T-cell (primary cell): ENCODE data around the gene C2orf42. TPM values are rescaled to one million over a fixed set of nuclear protein-coding genes. Genes with fewer than 3 reads are reported as not detected.
A peak's percentile ranks its signal among the peaks of the same experiment; 100 is the strongest.
"Not testable (repeated sequence)": the region's sequence is repeated elsewhere in the genome, so short reads cannot be mapped to it uniquely, and the experiment has no call there.

Source experiments
- ATAC-seq, 4 experiments: fragments of 200-7000 bp in 3 of 4; fragments of 150-1000 bp in 1 of 4; cut with Tn5 transposase; replicated peaks in 1 of 4; 1 replicate in 3 of 4; 2 replicates in 1 of 4; pipeline ENCODE4 v1.10.0; 2021; ENCODE audit warnings: moderate library complexity in 3 of 4, mild to moderate bottlenecking in 2 of 4, moderate number of reproducible peaks in 1 of 4
- CTCF ChIA-PET, 2 donors: fragments of 300-600 bp; sonication (Branson Sonifier 250); formaldehyde crosslinking; loops; one replicate each; lab custom pipeline; 2022; ENCODE audit warnings: antibody characterized with exemption in 2 of 2; lab: Charles Lee
- POLR2A ChIA-PET, 2 donors: fragments of 300-600 bp; sonication (Branson Sonifier 250); formaldehyde crosslinking; loops; one replicate each; lab custom pipeline; 2022; ENCODE audit warnings: antibody characterized with exemption in 2 of 2; lab: Charles Lee
- DNase-seq, 35 experiments: peaks; one replicate each; pipeline versions ENCODE4 v3.0.0 to v3.0.0-alpha.2; 2013 to 2023
- H3K27ac ChIP-seq: one replicate; pipeline ENCODE4 v1.5.1; 2013; ENCODE audit warnings: low read length
- H3K27me3 ChIP-seq, 2 experiments: replicated peaks in 1 of 2; 1 replicate in 1 of 2; 2 replicates in 1 of 2; pipeline versions ENCODE4 v1.6.1 to v1.7.0; 2013; ENCODE audit warnings: low read length in 1 of 2, mixed read lengths in 1 of 2; ENCODE audit not compliant: control insufficient read depth in 2 of 2, insufficient read depth in 2 of 2; ENCODE audit errors: extremely low read depth in 1 of 2
- H3K36me3 ChIP-seq, 2 donors: 1 replicate in 1 of 2; 2 replicates in 1 of 2; pipeline versions ENCODE4 v1.6.1 to v1.7.0; 2013; ENCODE audit warnings: low read length in 1 of 2; ENCODE audit not compliant: control insufficient read depth in 2 of 2, insufficient read depth in 1 of 2; ENCODE audit errors: extremely low read depth in 1 of 2
- H3K4me1 ChIP-seq, 2 experiments: 1 replicate in 1 of 2; 2 replicates in 1 of 2; pipeline versions ENCODE4 v1.6.1 to v1.7.0; 2013; ENCODE audit warnings: low read length in 2 of 2, mixed read lengths in 1 of 2; ENCODE audit not compliant: insufficient read depth in 2 of 2, control insufficient read depth in 1 of 2; ENCODE audit errors: extremely low read depth in 1 of 2
- H3K4me3 ChIP-seq, 2 donors: 1 replicate in 1 of 2; 2 replicates in 1 of 2; pipeline versions ENCODE4 v1.5.1 to v1.7.0; 2013; ENCODE audit warnings: mild to moderate bottlenecking in 2 of 2, low read length in 1 of 2, moderate library complexity in 1 of 2; ENCODE audit not compliant: control insufficient read depth in 1 of 2; ENCODE audit errors: extremely low read depth in 1 of 2
- H3K9me3 ChIP-seq: 2 replicates; pipeline ENCODE4 v1.7.0; 2013
- H3K27ac Mint-ChIP-seq, 2 donors: one replicate each; pipeline ENCODE4 v1.8.0; 2020 to 2021; ENCODE audit warnings: mild to moderate bottlenecking in 2 of 2, mixed read lengths in 2 of 2
- H3K27me3 Mint-ChIP-seq, 2 donors: one replicate each; pipeline ENCODE4 v1.8.0; 2021 to 2022; ENCODE audit warnings: mixed read lengths in 2 of 2
- H3K36me3 Mint-ChIP-seq: one replicate; pipeline ENCODE4 v1.8.0; 2021; ENCODE audit warnings: mixed read lengths
- H3K4me1 Mint-ChIP-seq, 3 donors: one replicate each; pipeline ENCODE4 v1.8.0; 2020 to 2022; ENCODE audit warnings: mixed read lengths in 3 of 3, mild to moderate bottlenecking in 1 of 3
- H3K4me3 Mint-ChIP-seq, 3 donors: one replicate each; pipeline ENCODE4 v1.8.0; 2020 to 2022; ENCODE audit warnings: mild to moderate bottlenecking in 3 of 3, mixed read lengths in 3 of 3, moderate library complexity in 3 of 3
- H3K9me3 Mint-ChIP-seq, 3 donors: one replicate each; pipeline ENCODE4 v1.8.0; 2020 to 2022; ENCODE audit warnings: mixed read lengths in 3 of 3
- WGBS: methylation state at CpG from one replicate; pipeline ENCODE4 v1.1.5; 2013; ENCODE audit warnings: missing lambda C conversion rate; ENCODE audit not compliant: insufficient coverage; 5-methylcytosine and 5-hydroxymethylcytosine counted together
- total RNA-seq, 35 experiments: library from RNA in 6 of 35; stranded (reverse) in 6 of 35; fragments of 120-200 nt in 1 of 35; gene quantifications; one replicate each; pipeline versions ENCODE4 v1.2.1 to v1.2.4 and lab custom pipeline; 2013 to 2026

Gene C2orf42
- total RNA-seq, 5 donors from 2014 or later (not counting 1 experiment from before 2014, with no cell fraction given) = 23.3 to 45.9 (median 39.1) TPM

- ATAC-seq (peak; percentile 61 to 85 (median 64)), DNase-seq (peak in 8 of 35 experiments; percentile 5 to 32 (median 10))
- CTCF ChIA-PET = interaction anchor here in 1 of 2 donors (0.6 to 1.5 kb wide), 2 partner anchors 148 to 249 kb away, joined by 3 to 6 read pairs; no protein-coding TSS in a partner anchor
- Mint-ChIP-seq H3K27me3 (no peaks in the 10 kb centered on the region), H3K36me3 (peaks cover 16% of the 10 kb centered on the region), H3K9me3 (no peaks in the 10 kb centered on the region), H3K4me3 (no peak overlapping the region), H3K4me1 (peaks cover 7 to 8% (median 8%) of the 10 kb centered on the region in 3 donors), H3K27ac (peak overlapping the region; percentile 79 to 81)
- H3K4me1 ChIP-seq = no peaks in the 10 kb centered on the region
- no peak overlapping the region for H3K4me3 ChIP-seq
- no peaks in the 10 kb centered on the region for H3K27me3 ChIP-seq
- POLR2A ChIA-PET = interaction anchor here in 1 of 2 donors (0.6 kb wide), 1 partner anchor 205 kb away, joined by 11 read pairs; no protein-coding TSS in a partner anchor
- H3K9me3 ChIP-seq = no peaks in the 10 kb centered on the region
- H3K36me3 ChIP-seq = peaks cover 0 to 36% of the 10 kb centered on the region in 2 donors
- WGBS = no CpG with 5 or more reads among the region's 2 CpGs
- H3K27ac ChIP-seq = no peak overlapping the region
These were observed 29.7 kb downstream of the C2orf42 start for GRCh38 chr2:70161069-70161534.

GRCh38 chr2:70160545-70160944 is 30.3 kb downstream of the C2orf42 start:
- H3K36me3 Mint-ChIP-seq = peaks cover 15% of the 10 kb centered on the region
- Histone ChIP-seq H3K9me3 (no peaks in the 10 kb centered on the region), H3K27me3 (no peaks in the 10 kb centered on the region), H3K36me3 (peaks cover 0 to 34% of the 10 kb centered on the region in 2 donors), H3K4me3 (no peak overlapping the region), H3K4me1 (no peaks in the 10 kb centered on the region), H3K27ac (no peak overlapping the region)
- ATAC-seq (no peak), DNase-seq (no peak)
- H3K9me3 Mint-ChIP-seq = no peaks in the 10 kb centered on the region
- H3K27me3 Mint-ChIP-seq = no peaks in the 10 kb centered on the region
- POLR2A ChIA-PET = interaction anchor here in 1 of 2 donors (0.6 kb wide), 1 partner anchor 204 kb away, joined by 11 read pairs; no protein-coding TSS in a partner anchor
- H3K4me1 Mint-ChIP-seq = peaks cover 7 to 8% (median 8%) of the 10 kb centered on the region in 3 donors
- H3K27ac Mint-ChIP-seq = peak overlapping the region; percentile 79 to 81
- WGBS = 88% methylated on average over 3 of the region's 6 CpGs
- no peak overlapping the region for H3K4me3 Mint-ChIP-seq
- CTCF ChIA-PET = interaction anchor here (0.7 to 1.5 kb wide), 2 partner anchors 95 to 248 kb away, joined by 6 to 11 read pairs; no protein-coding TSS in a partner anchor

- POLR2A ChIA-PET, H3K27me3 Mint-ChIP-seq, ATAC-seq, H3K4me1 ChIP-seq, H3K9me3 ChIP-seq, H3K9me3 Mint-ChIP-seq, H3K27ac ChIP-seq, H3K4me3 ChIP-seq, H3K4me3 Mint-ChIP-seq, H3K27me3 ChIP-seq, DNase-seq, CTCF ChIA-PET: not testable (repeated sequence)
- Mint-ChIP-seq H3K4me1 (peaks cover 8 to 23% (median 8%) of the 10 kb centered on the region in 3 donors), H3K36me3 (peaks cover 35% of the 10 kb centered on the region), H3K27ac (peak overlapping the region in 1 of 2 donors; percentile 23)
- peaks cover 3 to 21% of the 10 kb centered on the region in 2 donors for H3K36me3 ChIP-seq
- WGBS = 72% methylated on average over 5 of the region's 19 CpGs
These were observed 41.6 kb downstream of the C2orf42 start for GRCh38 chr2:70149130-70149686.

GRCh38 chr2:70148211-70148760 is 42.5 kb downstream of the C2orf42 start:
- CTCF ChIA-PET = interaction anchor here in 1 of 2 donors (1.3 kb wide), 1 partner anchor 236 kb away, joined by 3 read pairs; no protein-coding TSS in a partner anchor
- H3K27me3 Mint-ChIP-seq, H3K27ac Mint-ChIP-seq, H3K4me3 ChIP-seq, H3K4me3 Mint-ChIP-seq, H3K9me3 ChIP-seq, H3K9me3 Mint-ChIP-seq, POLR2A ChIA-PET, DNase-seq, ATAC-seq, H3K4me1 ChIP-seq, H3K27me3 ChIP-seq, H3K27ac ChIP-seq: not testable (repeated sequence)
- peaks cover 12 to 29% (median 14%) of the 10 kb centered on the region in 3 donors for H3K4me1 Mint-ChIP-seq
- H3K36me3 Mint-ChIP-seq = peaks cover 32% of the 10 kb centered on the region
- WGBS = 97% methylated on average over 21 of the region's 25 CpGs
- peaks cover 3 to 21% of the 10 kb centered on the region in 2 donors for H3K36me3 ChIP-seq

GRCh38 chr2:70145851-70146739 is 44.7 kb downstream of the C2orf42 start:
- H3K27me3 ChIP-seq = no peaks in the 10 kb centered on the region
- ChIA-PET CTCF (interaction anchor here in 1 of 2 donors (0.6 to 1.5 kb wide), 2 partner anchors 233 to 243 kb away, joined by 4 to 10 read pairs; no protein-coding TSS in a partner anchor), POLR2A (no interaction called here)
- Mint-ChIP-seq H3K9me3 (no peaks in the 10 kb centered on the region), H3K4me3 (no peak overlapping the region), H3K4me1 (peaks cover 27 to 43% (median 27%) of the 10 kb centered on the region in 3 donors), H3K27me3 (no peaks in the 10 kb centered on the region), H3K27ac (peak overlapping the region; percentile 35 to 83), H3K36me3 (peaks cover 20% of the 10 kb centered on the region)
- WGBS = 65% methylated on average over 9 of the region's 9 CpGs
- DNase-seq (no peak), ATAC-seq (no peak)
- no peak overlapping the region for H3K4me3 ChIP-seq
- H3K36me3 ChIP-seq = peaks cover 3 to 11% of the 10 kb centered on the region in 2 donors
- H3K4me1 ChIP-seq = peaks cover 10 to 19% of the 10 kb centered on the region in 2 experiments
- H3K27ac ChIP-seq = no peak overlapping the region
- H3K9me3 ChIP-seq = no peaks in the 10 kb centered on the region
